GM19372 (cell line): ENCODE measurements around the gene TXNDC12.
"Not testable (repeated sequence)": the region's sequence is repeated elsewhere in the genome, so short reads cannot be mapped to it uniquely, and the experiment has no call there.

ENCODE experiments used
- ATAC-seq: cut with Tn5 transposase; IDR thresholded peaks from one replicate; pipeline ENCODE4 v1.9.1; 2021; ENCODE audit warnings: mild to moderate bottlenecking, low read depth, moderate library complexity; ENCODE audit not compliant: unreplicated experiment

TXNDC12 gene

GRCh38 chr1:52053862-52054261 is 1.1 kb downstream of the TXNDC12 start:
- no peak for ATAC-seq

GRCh38 chr1:52049337-52049736 is 5.7 kb downstream of the TXNDC12 start:
- not testable (repeated sequence) for ATAC-seq

GRCh38 chr1:52045666-52046195 is 9.3 kb downstream of the TXNDC12 start:
- not testable (repeated sequence) for ATAC-seq

GRCh38 chr1:52045236-52045635 is 9.8 kb downstream of the TXNDC12 start:
- no peak for ATAC-seq

- no peak for ATAC-seq
These were observed 13.3 kb downstream of the TXNDC12 start for GRCh38 chr1:52041551-52042185.

- no peak for ATAC-seq
These were observed 17.1 kb downstream of the TXNDC12 start for GRCh38 chr1:52037909-52038308.

GRCh38 chr1:52037402-52037814 is 17.6 kb downstream of the TXNDC12 start:
- no peak for ATAC-seq

- no peak for ATAC-seq
These were observed 21.0 kb downstream of the TXNDC12 start for GRCh38 chr1:52034050-52034384.

GRCh38 chr1:52033190-52034049 is 21.6 kb downstream of the TXNDC12 start, which contains the start of gene KTI12:
Gene KTI12, minus strand, starts transcription at chr1:52033810. Its CDS starts 49 bp downstream, at chr1:52033761.
- peak; percentile 85 for ATAC-seq

GRCh38 chr1:52032785-52033131 is 22.2 kb downstream of the TXNDC12 start:
- ATAC-seq: no peak

GRCh38 chr1:52032124-52032784 is 22.7 kb downstream of the TXNDC12 start:
- ATAC-seq: no peak

GRCh38 chr1:52028839-52029238 is 26.2 kb downstream of the TXNDC12 start:
- ATAC-seq: not testable (repeated sequence)

- no peak for ATAC-seq
These were observed 26.7 kb downstream of the TXNDC12 start for GRCh38 chr1:52028328-52028727.

GRCh38 chr1:52026278-52026677 is 28.7 kb downstream of the TXNDC12 start:
- no peak for ATAC-seq

- no peak for ATAC-seq
These were observed 32.9 kb downstream of the TXNDC12 start for GRCh38 chr1:52022133-52022532.

GRCh38 chr1:52008071-52008809 is 46.8 kb downstream of the TXNDC12 start:
- ATAC-seq: no peak

- ATAC-seq: no peak
These were observed 47.6 kb downstream of the TXNDC12 start for GRCh38 chr1:52007215-52008002.

GRCh38 chr1:52006081-52006553 is 48.9 kb downstream of the TXNDC12 start:
- not testable (repeated sequence) for ATAC-seq

- ATAC-seq: not testable (repeated sequence)
These were observed 49.4 kb downstream of the TXNDC12 start for GRCh38 chr1:52005548-52005947.

GRCh38 chr1:52003877-52004276 is 51.1 kb downstream of the TXNDC12 start:
- ATAC-seq: no peak
